HG02970 (cell line): ENCODE data around the gene EDRF1.

Experiments used
- ATAC-seq: cut with Tn5 transposase; IDR thresholded peaks from one replicate; pipeline ENCODE4 v1.9.1; 2021; ENCODE audit warnings: mild to moderate bottlenecking, moderate library complexity, moderate number of reproducible peaks; ENCODE audit not compliant: unreplicated experiment, low FRiP score

EDRF1 gene

DNA sequence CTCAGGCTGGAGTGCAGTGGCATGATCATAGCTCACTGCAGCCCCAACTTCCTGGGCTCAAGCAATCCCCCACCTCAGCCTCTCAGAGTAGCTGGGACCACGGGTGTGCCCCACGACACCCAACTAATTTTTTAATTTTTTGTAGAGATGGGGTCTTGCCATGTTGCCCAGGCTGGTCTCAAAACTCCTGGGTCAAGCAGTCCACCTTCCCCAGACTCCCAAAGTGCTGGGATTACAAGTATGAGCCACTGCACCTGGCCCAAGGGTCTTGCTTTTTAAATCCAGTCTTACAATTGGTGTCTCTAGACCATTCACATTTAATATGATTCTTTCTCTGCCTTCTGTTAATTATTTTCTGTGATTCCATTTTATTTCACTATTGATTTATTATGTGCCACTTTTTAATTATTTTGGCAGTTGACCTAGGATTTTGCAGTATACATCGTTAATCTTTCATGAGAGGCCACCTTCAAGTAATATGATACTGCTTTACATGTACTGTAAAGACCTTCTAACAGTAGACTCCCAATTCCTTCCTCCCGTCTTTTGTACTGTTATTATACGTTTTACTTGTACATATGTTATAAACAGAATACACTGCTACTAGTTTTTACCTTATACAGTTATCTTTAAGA is 37.5 kb downstream of the EDRF1 start:
- no peak for ATAC-seq

DNA sequence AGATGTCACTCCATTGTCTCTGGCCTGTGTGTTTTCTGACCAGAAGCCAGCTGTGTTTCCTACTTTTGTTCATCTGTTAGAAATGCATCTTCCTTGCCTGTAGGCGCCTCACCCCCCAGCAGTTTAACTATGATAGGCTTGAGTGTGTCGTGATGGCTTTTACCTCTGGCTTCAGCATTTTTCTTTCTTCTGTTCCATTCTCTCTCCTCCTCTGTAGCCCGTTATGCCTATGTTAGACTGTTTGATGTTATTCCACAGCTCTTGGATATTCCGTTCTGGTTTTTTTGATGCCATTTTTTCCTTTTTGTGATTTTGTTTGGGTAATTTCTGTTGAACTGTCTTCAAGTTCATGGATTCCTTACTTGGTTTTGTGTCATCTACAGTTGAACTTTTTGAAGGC is 38.2 kb downstream of the EDRF1 start:
- ATAC-seq, result no peak

GRCh38 chr10:125761961-125762360 is 42.5 kb downstream of the EDRF1 start:
- ATAC-seq, result no peak

GRCh38 chr10:125762692-125763648 is 43.5 kb downstream of the EDRF1 start:
- no peak for ATAC-seq

DNA sequence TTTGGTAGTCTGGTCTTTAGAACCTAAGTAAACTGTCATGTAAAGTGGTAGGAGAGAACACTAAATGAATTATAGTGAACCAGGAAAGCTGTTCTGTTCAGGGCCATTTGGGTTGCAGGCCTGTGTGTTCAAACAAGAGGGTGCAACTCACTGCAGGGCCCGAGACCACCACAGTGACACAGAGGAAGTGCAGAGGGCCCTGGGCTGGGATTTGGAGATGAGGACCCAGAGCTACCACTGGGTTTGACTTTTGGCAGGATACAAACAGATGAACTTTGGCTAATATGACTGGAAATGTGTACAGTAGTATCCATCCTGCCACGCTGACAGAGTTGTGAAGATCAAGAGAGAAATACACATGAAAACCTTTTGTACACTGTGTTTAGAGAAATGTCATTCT is 46.3 kb downstream of the EDRF1 start:
- no peak for ATAC-seq

DNA sequence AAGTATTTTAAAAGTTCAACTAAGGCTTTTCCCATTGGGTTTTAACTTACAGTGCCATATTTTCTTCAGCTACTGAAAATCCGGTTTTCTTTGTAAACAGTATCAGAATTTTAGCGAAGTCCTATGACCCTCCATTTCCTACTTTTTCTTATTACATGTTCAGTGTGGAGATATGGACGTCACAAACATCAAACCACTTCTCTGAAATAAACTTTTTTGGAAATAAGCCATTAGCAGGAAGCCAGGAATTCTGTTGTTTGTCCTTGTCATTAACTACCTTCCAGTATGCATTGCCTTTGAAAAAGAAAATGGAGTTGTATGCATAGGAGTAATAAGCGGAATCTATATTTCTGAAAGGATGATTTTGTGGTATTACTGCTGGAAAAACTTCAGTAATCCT is 47.0 kb downstream of the EDRF1 start:
- no peak for ATAC-seq

- no peak for ATAC-seq
Measured at GRCh38 chr10:125768219-125768855, 48.8 kb downstream of the EDRF1 start.

GRCh38 chr10:125769175-125769574 is 49.7 kb downstream of the EDRF1 start:
- no peak for ATAC-seq

- no peak for ATAC-seq
Measured at GRCh38 chr10:125770844-125771243, 51.3 kb downstream of the EDRF1 start.

DNA sequence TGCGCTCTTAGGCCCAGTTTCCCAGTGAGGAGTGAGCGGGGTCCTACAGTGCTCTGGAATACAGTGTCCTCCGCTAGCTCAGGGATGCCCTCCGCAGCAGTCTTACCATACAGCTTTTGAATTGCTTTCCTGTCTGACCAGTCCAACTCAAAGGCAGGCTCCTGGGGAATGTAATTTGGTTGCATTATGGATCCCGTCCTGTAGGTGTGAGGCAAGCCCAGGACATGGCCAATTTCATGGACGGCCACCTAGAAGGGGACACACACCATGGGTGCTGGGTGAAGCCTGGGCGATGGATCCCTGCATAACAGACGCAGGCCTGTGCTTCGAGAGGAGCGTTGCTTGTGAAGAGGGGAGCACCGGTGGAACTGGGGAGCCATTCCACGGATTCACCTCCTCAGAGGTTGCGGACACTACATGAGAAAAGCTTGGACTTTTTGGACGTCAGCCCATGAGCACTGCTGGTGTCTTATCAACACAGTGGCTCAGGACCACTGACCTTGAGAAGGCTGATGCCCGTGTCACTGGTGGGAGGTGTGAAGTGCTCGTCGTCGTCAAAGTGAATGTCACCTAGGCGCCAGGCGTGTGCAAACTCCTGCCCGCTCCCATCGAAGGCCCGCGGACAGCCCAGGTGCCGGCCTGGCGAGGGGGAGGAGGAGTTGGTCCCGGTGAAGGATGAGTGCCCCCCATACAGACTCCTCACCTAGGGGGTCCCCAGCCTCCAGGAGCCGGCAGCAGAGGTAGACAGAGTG is 52.8 kb downstream of the EDRF1 start:
- no peak for ATAC-seq

- no peak for ATAC-seq
Measured at GRCh38 chr10:125772864-125773180, 53.3 kb downstream of the EDRF1 start.

- no peak for ATAC-seq
Measured at GRCh38 chr10:125773687-125774543, 54.4 kb downstream of the EDRF1 start.

- ATAC-seq, result no peak
Measured at GRCh38 chr10:125774581-125775191, 55.2 kb downstream of the EDRF1 start.

- no peak for ATAC-seq
Measured at GRCh38 chr10:125775491-125776106, 56.1 kb downstream of the EDRF1 start, which contains the start of gene MMP21. TSS of gene MMP21 (minus strand) at chr10:125775821. CDS start at chr10:125775821, 0 bp downstream.

DNA sequence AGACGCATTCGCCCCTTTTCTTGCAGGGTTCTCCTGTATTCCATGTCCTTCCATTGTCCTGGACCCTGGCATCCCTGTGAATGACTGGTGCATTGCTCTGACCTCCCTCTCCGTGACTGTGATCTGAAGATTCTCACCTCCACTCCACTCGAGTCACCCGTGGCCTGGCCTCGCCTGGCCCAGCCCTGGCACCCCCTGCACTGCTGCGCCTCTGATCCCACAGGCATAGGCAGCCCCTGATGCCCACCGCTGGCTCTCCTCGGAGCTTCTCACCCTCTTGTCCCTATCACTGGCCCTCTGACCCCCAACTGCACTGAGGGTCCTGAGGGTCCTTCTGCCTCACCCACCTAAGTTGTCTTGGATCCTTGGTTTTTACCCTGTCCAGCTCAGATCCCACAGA is 58.3 kb downstream of the EDRF1 start:
- ATAC-seq, result no peak

DNA sequence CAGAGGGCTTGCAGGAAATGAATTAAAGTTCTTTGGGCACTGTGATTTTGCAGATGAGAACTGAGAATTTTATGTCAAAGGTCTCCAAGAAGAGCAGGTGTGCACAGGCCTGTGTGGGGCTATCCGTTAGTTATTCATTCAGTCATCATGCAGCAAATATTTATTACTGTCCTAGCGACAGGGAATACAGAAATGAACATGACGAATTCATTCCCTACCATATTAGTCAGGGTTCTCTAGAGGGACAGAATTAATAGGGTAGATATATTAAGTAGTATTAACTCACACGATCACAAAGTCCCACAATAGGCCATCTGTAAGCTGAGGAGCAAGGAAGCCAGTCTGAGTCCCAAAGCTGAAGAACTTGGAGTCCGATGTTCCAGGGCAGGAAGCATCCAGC is 59.0 kb downstream of the EDRF1 start:
- ATAC-seq, result no peak

DNA sequence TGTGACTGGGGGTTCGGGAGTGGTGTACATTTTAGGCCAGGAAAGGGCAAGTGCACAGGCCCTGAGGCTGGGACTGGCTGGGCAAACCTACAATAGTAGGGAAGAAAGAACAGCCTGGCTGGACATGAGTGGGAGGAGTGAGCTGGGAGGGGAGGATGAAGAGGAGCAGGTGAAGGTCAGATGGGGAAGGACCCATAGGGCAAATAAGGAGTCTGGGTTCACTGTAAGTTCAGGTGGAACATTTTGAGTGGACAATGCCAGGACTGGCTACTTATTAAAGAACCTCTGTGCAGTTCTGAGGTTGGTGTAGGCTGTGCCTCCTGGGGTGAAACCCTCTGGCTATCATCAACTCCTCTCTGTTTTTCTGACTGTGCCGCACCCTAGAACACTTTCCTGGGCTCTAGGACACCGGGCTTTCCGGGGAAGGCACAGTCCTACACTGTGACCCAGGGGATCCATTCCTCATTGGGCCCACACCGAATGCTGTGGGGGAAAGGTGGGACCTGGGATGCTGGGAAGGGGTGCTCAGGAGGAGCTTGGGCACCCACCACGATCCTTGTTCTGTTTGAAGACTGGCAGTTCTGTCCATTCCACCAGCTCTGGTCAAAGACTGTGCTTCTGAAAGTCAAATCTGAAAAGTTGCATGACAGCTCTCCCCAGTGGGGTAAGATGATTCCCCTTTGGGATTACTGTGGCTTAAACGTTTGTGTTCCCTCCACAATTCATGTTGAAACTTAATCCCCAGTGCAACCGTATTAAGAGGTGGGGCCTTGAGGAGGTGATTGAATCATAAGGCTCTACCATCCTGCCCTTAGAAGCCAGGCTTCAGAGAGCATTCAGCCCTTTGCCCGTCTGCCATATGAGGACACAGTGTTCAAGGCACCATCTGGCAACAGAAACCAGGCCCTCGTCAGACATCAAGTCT is 60.2 kb downstream of the EDRF1 start:
- ATAC-seq, result no peak

DNA sequence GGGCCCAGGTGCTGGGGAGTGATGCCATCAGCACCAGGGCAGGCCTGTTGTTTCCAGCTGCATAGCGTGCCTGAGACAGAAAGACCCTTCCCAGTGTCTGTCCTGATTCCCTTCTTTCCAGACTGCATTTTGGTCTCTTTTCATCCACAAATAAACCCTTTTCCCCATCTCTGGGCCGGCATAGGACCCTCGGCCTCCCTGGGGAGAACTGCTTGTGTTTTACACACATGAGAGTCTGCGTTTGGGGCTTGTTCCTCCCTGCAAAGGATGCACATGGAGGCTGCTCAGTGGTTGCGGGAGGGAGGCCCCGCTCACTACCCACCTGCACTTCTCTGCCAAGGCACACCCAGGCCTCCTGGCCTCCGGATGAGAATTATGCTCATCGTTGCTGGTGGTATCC is 61.9 kb downstream of the EDRF1 start:
- ATAC-seq, result no peak
